HG03378 (cell line): Measurements from ENCODE around the gene CHRNB2.
"Not testable (repeated sequence)": the region's sequence is repeated elsewhere in the genome, so short reads cannot be mapped to it uniquely, and the experiment has no call there.

Experiments used
- ATAC-seq: cut with Tn5 transposase; IDR thresholded peaks from one replicate; pipeline ENCODE4 v1.9.1; 2021; ENCODE audit warnings: mild to moderate bottlenecking, moderate library complexity; ENCODE audit not compliant: unreplicated experiment

CHRNB2 gene, protein sequence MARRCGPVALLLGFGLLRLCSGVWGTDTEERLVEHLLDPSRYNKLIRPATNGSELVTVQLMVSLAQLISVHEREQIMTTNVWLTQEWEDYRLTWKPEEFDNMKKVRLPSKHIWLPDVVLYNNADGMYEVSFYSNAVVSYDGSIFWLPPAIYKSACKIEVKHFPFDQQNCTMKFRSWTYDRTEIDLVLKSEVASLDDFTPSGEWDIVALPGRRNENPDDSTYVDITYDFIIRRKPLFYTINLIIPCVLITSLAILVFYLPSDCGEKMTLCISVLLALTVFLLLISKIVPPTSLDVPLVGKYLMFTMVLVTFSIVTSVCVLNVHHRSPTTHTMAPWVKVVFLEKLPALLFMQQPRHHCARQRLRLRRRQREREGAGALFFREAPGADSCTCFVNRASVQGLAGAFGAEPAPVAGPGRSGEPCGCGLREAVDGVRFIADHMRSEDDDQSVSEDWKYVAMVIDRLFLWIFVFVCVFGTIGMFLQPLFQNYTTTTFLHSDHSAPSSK

DNA sequence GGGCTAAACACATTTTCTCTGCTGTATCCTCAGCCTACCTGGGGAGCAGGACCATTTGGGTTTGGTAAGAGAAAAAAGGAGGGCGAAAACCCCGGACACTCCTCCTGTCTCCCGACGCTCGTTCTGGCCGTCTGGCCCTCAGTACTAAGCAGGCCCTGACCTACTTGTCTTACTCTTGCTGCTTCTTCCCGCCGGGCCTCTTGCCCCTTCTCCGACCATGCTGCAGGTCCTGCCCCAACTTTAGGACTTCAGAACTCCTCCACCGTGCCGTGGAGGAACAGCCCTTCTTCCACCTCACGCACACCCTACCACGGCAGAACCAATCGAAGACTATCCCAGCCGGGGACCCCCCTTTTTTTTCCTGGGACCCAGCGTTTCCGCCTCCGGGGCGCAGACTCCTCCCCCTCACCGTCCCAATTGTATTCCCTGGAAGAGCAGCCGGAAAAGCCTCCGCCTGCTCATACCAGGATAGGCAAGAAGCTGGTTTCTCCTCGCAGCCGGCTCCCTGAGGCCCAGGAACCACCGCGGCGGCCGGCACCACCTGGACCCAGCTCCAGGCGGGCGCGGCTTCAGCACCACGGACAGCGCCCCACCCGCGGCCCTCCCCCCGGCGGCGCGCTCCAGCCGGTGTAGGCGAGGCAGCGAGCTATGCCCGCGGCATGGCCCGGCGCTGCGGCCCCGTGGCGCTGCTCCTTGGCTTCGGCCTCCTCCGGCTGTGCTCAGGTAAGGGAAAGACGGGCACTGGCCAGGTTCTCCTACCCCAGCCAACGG is at the start of gene CHRNB2:
TSS of gene CHRNB2 (plus strand) at position 393 of the 771 bp plus-strand sequence. CDS start at position 660, 267 bp downstream.
- ATAC-seq = no peak

DNA sequence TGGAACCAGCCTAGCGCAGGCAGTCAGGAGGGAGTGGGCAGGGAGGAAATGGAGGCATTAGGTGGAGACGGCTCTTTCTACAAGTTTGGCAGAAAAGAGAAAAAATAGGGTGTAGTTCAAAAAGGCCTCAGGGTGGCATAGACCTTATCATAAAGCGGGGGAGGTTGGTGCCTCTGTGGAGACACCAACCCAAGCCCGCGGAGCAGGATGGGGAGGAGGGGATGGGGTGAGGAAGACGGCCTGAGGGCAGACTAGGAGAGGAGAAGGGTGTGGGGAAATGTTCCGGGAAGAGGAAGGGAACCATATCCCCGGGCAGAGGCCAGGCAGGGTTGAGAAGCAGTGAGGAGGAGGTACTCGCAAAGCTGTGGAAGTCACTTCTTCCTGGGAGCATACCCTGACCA is 48.0 kb upstream of the CHRNB2 start:
- ATAC-seq = no peak

DNA sequence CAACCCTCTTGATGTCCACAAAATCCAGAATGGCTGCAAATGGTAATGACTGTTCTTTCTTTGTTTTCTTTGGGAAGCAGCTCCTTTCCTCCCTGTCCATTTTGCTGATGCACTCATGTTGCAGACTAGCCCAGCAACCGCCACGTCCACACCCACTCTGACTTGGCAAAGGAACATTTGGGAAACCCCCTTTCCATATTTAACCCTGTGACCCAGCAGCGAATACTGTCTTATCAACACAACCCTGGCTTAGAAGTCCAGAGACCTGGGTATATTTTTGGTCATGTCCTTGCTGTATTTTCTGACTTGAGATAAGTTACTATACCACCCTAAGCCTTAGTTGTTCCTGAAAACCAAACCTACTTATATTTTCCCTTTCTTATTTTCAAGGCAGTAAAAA is 47.2 kb upstream of the CHRNB2 start:
- ATAC-seq = no peak

DNA sequence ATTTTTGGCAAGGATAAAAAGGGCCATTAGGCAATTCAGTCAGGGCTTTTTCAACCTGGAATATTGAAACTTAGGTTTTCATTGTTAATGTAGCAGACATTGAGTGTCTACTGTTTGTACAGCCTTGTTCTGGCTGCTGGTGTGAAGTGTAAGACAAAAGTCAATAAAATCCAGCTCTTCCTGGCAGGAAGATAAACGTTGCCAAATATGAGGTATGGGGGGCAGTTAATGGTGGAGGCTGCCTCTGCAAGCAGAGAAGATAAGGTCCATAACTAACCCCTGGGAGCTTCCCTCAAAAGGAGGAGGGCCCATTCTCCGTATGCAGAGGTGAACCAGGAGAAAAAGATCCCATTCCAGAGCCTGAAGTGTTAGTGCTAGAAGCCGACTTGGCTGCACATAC is 45.9 kb upstream of the CHRNB2 start:
- no peak for ATAC-seq

DNA sequence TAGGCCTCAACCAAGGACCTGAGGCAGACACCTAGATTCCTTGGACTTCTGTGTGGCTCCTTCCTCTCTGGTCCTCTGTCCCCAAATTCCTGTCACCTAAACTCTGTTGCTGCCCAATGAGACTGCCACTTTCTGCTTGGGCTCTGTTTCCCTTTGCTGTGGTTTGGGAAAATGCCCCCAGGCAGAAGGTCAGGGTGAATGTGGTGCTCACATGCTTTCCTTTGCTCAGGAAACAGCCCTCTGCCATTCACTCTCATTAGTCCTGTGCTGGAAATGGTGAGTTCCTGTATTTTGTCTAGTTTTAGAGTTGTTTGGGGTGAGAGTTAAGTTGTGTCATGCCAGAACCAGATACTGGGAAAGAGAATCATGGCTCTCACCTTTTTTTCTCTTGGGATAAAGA is 42.7 kb upstream of the CHRNB2 start:
- ATAC-seq = no peak

DNA sequence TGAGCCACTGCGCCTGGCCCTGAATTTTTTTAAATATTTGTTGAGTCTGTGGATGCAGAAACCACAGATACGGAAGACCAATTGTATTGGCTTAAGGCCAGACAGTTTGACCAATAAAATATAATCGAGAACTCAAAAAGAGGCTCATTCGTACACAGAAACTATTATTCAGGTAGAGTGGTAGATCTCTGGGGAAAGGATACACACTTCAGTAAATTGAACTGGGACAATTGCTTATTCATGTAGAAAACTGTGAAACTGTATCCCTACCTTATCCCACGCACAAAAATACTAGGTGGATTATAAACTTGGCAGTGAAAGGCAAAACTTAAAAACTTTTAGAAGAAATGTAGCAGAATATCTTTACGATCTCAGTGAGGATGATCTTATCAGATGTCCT is 40.4 kb upstream of the CHRNB2 start:
- no peak for ATAC-seq

DNA sequence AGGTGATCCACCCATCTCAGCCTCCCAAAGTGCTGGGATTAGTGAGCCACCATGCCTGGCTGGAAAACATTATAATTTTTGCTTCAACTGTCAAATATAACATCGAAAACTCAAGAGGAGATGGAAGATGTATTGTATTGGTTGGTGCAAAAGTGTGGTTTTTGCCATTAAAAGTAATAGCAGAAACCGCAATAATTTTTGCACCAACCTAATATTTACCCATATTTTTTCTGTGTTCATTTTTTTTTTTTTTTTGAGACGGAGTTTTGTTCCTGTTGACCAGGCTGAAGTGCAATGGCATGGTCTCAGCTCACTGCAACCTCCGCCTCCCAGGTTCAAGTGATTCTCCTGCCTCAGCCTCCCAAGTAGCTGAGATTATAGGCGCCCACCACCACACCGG is 38.3 kb upstream of the CHRNB2 start:
- ATAC-seq = no peak

DNA sequence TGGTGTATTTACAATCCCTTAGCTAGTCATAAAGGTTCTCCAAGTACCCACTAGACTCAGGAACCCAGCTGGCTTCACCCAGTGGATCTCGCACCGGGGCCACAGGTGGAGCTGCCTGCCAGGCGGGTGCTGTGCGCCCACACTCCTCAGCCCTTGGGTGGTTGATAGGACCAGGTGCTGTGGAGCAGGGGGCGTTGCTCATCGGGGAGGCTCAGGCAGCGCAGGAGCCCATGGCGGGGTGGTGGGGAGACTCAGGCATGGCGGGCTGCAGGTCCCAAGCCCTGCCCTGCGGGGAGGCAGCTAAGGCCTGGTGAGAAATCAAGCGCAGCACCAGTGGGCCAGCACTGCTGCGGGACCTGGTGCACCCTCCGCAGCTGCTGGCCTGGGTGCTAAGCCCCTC is 35.6 kb upstream of the CHRNB2 start:
- ATAC-seq = not testable (repeated sequence)

DNA sequence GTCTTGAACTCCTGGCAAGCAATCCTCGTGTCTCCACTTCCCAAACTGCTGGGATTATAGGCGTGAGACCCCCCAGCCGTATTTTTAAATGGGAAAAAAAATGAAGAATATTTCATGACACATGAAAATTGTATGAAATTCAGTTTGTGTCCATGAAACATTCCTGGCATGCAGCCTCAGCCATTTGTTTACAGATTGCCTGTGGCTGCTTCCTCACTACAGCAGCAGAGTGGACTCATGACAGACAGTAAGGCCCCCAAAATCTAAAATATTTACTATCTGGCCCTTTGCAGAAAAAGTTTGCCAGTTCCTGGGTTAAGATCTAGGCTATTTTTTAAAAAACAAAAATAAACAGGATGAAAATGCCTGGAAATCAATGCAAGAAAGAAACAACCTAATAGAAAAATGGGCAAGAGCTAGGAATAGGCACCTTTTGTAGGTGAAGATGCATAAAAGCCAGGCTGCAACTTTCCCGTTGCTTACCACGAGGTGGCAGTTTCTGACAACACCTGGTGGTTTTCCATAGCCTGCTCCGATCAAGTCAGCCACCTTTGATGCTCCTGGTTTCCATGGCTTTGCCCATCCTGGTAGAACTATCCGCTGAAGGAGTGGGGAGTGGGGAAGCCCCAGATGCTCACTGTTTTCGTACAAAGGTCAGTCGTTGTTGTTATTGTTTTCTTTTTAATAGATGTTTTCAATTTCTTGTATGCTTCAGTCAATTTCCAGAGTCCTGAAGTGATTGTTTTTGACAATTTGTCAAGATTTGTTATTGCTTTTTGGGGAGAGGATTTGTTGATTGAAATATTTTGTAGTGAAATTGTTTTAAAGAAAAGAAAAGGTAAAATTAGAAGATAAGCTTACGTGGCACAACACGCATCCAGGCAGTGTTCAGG is 33.4 kb upstream of the CHRNB2 start:
- no peak for ATAC-seq

DNA sequence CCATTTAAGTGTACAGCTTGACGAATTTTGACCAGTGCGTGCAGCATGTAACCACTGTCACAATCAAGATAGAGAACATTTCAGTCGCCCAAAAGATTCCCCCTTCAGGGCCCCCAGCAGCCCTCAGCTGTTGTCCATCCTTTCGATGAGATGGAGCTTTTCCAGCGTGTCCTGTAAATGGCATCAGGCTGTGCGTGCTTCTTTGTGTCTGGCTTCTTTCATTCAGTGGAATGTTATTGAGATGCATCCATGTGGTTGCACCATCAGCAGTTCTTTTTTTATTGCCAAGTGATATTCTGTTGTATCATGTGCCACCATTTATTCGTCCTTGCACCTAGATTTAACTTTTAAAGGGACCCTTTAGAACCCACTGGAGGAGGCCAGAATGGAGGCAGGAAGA is 31.0 kb upstream of the CHRNB2 start:
- ATAC-seq = no peak

DNA sequence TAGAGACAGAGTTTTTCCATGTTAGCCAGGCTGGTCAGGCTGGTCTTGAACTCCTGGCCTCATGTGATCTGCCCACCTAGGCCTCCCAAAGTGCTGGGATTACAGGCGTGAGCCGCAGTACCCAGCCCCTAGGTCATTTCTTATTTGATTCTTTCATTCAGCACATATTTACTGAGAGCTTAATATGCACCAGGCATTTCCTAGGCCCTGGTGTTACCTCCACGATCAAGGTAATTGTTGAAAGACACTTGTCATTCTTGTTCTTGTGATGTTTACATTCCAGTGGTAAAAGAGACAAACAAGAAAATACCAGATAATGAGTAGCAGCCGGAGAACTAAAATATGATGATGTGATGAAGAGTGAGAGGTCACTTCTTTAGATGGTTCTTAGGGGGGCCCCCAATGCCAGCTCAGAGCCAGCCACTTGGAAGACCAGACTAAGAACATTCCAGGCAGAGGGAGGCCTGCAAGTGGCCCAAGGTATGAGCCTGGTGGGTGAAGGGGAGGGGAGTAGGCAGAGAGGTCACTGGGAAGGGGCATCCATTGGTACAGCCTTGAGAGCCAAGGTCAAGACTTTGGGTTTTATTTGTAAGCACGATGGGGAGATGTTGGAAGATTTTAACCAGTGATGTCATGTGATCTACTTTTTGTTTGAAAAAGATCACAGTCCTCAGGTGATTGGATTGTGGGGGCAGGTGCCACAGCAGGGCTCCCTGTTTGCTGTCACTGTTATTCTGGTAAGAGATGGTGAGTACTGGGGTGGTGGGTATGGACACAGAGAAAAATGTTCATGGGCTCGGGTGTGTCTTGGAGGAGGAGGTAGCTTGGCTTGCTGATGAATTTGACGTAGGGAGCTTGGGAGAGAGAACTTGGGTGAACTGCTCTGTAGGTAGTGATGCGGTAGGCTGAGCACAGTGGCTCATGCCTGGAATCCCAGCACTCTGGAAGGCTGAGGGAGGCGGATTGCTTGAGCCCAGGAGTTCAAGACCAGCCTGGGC is 27.8 kb upstream of the CHRNB2 start:
- no peak for ATAC-seq

DNA sequence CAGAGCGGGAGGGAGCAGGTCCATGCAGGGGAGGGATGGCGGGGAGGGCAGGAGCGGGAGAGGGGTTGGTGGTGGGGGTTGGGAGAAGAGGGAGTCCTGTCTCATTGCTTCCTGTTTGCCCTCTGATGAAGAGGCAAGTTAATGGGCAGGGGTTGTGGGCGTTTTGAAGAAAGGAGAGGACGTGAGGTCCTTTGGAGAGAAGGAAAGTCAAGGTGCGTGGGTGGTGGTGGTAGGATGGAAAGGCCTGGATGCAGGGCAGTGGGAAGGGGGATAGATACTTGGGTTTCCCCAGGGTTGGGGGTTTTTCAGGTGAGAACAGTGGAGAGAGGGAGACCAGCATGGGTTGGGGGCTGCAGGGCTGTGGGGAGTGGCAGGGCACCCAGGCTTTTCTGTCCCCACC is 26.3 kb upstream of the CHRNB2 start:
- ATAC-seq = no peak

DNA sequence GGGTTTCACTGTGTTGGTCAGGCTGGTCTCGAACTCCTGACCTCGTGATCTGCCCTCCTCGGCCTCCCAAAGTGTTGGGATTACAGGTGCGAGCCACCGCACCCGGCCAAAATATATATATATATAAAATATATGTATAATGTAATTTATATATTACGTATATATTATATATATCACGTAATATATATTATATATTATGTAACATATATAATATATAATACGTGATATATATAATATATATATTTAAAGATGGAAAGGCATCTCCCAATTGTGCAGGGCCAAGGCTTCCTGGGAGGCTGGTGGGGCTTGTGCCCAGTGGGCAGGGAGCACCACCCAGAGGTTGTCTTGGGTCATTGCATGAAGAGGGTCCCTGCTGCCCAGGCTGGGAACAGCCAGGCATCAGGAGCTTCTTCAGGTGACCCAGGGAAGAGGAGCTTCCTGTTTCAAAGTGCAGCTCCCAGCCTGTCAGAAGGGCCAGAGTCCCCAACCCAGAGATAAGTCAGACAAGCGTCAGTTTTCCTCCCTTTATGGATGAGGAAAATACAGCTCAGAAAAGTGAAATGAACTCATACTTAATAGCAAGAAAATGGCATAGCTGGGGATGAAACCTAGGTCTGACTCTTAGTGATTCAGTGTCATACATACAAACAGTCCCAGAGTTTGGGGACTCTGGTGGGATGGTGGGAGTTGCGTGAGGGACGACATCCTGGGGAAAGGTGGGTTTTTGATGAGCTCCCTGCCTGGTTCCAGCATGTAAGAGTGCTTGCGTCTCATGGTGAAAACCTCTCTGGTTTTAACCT is 21.1 kb upstream of the CHRNB2 start:
- no peak for ATAC-seq

DNA sequence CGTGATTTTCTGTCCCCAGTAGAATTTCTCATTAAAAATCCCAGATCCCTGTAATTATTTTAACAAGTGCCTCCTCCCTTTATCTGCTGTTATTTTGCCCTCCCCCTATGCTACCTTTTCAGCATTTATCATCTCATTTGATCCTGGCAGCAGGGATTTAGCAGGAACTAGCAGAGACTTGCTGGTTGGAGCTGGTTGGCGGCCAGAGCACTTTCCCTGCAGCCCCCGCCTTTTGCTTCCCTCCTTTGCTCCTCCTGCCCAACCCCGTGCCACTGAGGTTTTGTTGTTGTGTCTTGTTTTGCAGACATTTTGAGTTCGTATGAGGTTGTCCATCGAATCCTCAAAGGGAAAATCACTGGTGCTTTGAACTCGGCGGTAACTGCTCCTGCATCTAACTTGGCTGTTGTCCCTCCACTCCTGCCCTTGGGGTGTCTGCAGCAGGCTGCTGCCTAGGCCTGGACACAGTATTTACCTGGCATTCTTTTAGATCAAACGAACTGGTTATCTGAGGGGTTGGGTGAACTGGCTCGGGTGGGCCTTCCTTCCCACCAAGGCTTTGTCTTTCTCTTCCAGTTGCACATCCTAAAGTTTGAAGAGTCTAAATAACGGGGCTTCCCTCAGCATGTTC is 20.4 kb upstream of the CHRNB2 start:
- no peak for ATAC-seq

DNA sequence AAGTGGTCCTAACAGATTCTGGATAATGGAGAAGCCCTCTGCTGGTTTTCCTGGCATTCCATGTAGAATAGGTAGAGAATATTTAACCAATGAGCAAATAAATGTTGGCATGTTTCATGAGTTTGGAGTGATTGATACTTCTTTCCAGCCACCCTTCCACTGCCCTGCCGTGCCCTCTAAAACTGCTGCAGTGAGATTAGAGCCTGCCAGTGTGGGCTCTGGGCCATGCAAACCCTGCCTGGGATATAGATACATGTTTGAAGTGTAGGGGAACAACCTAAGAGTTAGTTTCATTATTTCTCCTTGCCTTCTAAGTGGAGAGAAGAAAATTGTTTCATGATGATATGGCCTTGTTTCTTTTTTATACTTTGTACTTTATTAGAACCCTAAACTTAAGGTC is 19.6 kb upstream of the CHRNB2 start:
- ATAC-seq = no peak

DNA sequence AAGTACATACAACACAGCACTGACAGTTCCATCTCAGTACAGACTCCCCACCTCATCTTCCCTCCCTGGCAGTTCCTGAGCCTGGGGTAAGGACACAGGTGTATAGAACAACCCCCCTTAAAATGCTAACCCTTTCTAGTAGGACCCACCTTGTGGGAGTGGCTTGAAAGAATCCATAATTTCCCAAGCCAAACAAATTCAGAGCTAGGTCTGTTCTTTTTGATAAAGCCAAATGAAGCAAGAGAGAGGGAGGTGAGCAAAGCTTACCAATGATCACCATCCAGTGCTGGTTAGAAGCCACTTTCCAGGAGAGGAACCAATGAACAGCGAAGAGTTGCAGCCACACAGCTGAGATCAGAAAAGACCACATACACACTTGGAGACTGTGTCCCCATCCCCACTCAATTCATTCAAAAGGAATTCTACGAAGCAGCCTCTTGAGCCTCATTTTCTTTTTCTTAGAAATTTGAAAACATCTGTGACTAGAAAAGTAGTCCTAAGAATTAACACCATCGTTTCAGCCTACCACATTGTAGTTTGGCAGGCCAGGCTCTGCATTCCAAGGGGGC is 18.3 kb upstream of the CHRNB2 start:
- ATAC-seq = no peak

DNA sequence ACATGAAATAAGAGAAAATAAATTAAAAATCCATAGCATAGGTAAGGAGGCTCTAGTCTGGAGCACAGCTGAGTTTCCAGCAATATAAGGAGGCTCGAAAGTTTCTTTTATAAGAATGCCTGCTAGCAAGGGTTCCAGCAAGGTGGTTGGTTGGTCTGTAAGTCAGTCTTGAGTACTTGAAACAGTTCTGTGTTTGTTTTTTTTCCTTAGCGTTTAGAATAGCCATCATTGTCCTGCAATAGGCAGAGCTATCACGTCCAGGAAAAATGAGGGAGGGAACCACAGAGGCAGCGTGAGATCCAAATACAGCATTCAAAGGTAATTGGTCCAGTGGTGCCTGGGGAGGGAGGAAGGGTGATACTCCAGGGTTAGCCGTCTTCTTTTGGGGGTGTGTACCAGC is 17.5 kb upstream of the CHRNB2 start:
- no peak for ATAC-seq

DNA sequence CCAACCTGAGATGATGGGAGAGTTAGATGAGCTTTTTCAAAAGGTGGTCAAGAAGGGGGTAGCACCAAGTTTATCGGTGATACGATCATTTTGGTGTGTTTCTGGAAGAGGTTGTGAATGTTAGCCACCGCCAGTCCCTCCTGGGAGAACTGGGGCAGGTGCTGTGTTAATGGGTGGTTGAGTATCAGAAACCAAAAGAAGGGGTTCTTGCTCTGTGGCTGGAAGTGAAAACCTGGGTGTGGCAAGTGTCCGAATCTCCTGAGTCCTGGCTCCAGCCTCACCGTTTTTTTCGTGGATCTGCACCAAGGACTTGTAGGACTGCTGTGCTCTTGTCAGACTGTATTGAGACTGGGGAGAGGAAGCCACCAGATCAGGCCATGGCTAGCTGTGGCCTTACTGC is 16.9 kb upstream of the CHRNB2 start:
- ATAC-seq = no peak
